Fibroblast of skin of abdomen (primary cell): Measurements from ENCODE around the gene FBP1.
A peak's percentile ranks its signal among the peaks of the same experiment; 100 is the strongest.
"Not testable (repeated sequence)": the region's sequence is repeated elsewhere in the genome, so short reads cannot be mapped to it uniquely, and the experiment has no call there.

ENCODE experiments used
- DNase-seq: peaks from one replicate; pipeline ENCODE4 v3.0.0-alpha.2; 2013

FBP1 gene

DNA sequence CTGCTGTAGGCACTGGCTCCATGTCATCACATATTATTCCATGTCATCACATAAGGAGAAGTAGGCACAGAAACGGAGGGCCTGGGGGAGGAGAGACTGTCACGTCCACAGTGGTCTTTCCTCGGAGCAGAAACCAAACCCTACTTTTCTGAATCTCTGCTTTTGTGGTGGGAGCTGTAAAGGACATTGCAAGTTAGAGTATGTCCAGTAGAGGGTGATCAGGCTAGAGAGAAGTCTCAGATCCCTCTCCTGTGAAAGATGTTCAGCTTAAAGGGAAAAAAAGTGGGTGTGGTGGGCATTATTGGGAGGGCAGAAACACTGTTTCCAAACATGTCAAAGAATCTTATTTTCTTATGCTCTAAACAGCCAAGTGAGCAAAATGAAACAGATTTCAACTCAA, 26.3 kb downstream of the FBP1 start:
- no peak for DNase-seq

DNA sequence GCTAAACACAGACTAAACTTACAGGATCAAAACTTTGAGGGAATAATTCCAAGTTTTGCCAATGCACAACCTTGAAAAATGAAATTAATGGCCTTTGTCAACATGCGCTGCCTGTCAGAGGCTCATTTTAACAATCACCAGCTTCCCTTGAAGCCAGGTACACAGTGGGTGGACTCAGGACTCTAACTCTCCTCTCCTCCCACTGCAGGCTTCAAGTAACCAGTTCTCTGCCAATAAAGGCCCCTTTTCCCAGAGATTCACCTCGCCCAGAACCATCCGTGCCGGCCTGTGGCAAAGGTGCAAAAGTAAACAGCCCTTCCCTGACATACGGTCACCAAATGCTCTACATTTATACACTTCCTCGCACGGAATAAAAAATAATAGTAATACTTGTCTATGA, 27.2 kb downstream of the FBP1 start:
- DNase-seq = no peak

DNA sequence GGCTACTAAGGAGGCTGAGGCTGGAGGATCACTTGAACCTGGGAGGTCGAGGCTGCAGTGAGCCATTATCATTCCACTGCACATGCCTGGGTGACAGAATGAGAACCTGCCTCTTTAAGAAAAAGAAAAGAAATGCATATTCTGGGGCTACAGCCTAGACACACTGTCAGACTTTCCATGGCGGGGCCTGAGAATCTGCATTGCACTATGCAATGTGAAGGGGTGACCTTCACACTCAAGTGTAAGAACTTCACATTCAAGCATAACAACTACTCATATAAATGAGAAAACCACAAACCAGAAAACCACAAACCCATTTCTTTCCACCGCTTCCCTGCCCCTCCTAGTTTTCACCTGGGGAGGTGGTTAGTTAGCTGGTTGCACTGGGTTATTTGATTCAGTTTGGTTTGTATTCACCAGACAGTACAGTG, 27.7 kb downstream of the FBP1 start:
- DNase-seq = no peak

DNA sequence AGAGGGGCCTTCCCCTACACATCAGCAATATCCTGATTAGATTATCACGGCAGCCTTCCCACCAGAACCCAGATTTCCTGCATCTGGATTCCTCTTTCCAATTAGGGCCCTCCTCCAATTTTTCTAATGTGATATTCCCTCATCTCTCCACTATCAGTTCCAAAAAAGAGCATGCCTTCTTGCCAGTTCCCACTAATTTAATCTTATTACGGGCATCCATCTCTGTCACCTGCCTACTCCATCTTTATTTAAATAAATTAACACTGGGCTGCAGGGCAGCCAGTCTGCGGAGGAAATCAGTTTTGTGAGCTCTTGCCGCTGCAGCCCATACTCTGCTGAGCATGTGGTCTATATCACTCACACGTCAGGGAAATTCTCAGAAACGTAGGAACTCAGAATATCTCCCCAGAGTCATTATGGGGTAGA, 29.1 kb downstream of the FBP1 start:
- DNase-seq = no peak

DNA sequence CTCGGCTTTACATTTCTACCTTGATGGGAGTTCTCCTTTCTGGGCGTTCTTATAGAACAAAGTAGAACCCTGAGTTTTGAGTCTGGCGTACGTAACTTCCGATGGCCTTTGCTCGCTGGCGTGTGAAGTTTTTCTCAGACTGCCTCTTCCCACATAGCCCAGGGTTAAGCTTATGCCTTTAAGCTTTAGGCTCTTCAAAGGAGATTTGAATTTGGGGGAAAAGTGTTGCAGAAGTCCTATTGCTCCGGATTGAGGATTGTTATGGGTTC, 32.0 kb downstream of the FBP1 start:
- DNase-seq = no peak

DNA sequence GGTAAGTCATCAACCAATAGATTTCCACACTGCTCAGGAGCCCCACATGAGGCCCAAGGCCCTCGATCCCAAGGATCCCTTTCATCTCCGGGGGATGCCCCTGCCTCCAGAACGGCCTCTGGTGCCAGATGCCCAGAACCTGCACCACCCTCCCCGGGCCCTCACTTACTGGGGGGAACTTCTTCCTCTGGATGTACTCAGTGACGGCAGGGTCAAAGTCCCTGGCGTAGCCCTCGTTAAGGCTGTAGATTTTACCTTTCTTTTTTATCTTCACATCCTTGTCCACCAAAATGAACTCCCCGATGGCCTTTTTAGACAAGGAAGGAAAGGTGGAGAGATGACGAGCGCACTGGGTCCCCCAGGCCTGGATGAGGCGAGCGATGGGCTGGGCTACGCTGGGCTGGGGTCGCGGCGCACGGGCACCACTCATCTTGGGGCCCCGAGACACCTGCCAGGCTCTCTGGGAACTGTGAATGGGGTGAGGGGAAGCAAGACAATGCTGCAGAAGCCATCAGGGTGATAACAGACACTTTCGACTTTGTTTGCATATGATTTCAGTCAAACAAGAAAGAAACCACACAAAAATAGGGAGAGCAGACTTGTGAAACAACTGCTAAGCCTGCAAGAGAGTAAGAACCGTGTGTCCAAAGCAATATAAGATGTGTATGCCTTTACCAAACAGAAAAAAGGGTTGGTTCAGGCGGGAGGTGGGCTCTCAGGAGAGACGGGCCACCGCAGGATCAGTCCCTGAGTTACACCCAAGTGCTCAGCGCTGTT, 32.5 kb downstream of the FBP1 start:
- no peak for DNase-seq

DNA sequence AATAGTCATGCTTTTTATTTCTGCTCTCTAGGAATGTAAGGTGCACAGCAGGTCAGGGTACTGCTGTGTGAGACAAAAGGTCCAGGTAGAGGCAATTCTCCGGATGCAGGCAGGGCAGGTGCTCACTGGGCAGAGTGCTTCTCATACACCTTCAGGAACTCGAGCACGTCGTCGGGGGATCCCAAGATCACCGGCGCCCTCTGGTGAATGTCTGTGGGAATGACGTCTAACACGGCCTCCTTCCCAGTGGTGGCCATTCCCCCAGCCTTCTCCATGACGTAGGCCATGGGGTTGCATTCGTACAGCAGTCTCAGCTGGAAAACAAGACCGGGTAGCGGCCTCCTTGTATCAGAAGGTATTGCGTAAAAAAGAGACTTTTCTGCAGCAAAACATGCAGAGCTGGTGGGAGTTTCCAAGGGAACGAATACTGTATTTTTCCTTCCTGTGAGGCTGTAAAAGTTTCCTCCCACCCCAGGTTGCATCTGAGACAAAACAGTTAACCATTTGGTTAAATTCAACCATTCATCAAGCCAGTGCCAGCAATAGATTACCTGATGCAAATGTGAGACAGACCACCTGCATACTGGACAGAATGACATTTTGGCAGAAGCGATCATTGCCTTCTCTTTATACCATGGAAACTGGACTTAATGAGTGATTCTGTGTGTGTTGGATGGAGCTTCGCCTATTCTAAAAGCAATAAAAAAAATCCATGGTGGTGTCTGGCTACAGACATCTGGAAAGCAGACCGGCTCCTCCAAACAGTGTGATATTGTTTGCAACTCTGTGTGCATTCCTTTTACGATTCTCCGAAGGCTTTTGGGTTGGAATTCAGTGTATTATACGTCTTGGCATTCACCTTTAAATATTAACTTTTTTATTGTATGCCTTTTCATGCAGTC, 35.8 kb downstream of the FBP1 start:
- DNase-seq = peak; percentile 49

DNA sequence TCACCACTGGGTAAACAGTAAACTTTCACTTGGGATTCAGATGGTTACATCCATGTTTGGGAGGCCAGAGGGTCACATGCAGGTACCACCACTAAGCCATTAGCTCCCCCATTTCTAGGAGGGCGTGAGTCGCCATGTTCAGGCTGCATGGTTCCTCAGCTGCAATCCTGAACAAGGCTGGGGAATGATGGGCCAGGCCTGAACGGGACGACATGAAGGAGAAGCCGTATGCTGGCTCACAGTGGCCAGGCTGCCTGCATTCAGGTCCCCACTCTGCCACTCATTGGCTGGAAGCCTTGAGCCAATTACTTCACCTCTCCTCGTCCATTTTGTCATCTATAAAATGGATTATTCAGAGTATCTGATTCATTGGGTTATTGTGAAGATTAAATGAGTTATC, 36.7 kb downstream of the FBP1 start:
- DNase-seq = no peak

DNA sequence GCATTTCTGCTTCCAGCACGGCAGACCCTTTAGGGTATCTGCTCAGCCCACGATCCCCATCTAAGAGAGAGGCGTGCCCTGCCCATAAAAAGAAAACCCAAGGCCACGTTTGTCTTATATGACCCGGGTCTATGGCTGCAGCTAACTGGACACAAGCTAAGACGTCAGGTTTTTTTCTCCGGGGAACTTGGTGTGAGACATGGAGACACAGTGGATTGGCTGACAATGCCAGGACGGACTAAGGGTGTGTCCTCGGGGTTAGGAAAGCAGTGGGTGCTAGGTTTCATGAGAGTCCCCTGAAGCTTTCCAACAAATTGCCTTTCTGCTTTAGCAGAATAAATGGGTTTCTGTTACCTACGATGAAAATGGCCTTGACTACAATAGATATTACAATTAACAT, 38.6 kb downstream of the FBP1 start:
- no peak for DNase-seq

DNA sequence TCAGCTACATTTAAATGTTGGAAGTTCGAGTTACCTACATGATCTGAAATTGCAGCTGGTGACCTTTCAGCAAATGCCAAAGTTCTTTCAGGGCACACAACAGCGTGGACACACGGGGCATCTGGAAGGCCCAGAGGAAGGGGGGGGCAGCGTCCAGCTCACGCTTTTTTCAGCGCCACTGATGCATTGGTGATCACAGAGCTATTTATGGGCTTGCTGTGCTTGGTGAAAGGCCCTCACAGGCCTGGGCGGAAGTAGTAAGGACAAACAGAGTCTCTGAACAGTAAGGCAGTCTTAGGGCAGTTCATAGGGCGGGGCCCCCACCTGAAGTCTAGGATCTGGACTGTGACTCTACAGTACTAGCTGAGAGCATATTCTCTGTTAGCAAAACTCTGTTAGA, 39.1 kb downstream of the FBP1 start:
- no peak for DNase-seq

DNA sequence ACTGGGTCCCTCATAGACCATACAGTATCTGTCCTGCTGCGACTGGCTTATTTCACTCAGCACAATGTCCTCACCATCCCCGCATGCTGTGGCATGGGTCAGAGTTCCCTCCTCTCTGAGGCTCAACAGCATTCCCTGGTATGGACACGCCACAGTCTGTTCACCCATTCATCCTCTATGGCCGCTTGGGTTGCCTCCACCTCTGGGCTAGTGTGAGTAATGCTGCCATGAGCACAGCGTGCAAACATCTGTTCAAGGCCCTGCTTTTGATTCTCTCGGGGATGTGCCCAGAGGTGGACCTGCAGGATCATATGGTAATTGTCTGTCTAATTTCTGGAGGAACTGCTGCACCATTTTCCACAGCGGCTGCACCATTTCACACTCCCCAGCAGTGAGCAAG, 40.2 kb downstream of the FBP1 start:
- DNase-seq = no peak

DNA sequence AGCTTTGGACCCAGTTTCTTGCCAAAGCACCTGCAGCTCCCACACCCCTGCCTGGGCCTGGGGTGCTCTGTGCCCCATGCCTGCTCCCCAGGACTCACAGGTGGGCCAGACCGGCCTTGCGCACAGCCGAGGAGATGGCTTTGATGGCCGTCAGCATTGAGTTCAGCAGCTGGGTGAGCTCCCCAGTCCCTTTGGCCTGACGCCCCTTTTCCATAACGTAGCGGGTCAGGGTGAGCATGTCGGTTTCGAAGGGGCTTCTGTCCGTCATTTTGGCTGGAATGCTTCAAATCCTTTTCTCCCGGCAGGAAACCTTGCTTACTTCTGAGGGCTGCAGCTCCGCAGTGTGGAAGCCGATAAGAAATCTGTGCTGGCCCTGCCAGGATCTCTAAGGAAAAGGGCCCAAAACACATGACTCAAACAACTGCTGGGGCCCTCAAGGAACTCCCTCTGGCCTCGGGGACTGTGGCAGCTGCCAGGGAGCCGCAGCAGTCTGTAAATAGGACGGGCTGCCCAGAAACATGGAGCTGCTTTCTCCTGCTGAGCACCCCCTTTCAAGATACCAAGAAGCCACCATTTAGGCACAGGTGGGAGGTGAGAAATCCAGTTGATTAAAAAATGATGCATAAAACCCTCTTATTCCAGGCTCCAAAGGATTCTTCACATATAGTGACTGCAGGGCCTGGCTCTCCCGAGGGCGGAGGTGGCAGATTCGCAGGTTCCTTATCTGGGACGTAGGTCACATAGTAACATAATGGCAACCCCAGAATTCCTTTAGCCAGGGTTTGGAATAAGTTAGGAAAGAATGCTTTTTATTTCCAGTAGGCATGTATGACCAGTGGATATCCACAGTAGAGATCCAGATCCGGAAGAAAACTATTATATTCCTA, 45.6 kb downstream of the FBP1 start, which contains the start of gene FBP2:
Gene FBP2 (minus strand): TSS at position 366 of the 887 bp plus-strand sequence. CDS start 98 bp downstream, at position 268.
- DNase-seq = no peak

DNA sequence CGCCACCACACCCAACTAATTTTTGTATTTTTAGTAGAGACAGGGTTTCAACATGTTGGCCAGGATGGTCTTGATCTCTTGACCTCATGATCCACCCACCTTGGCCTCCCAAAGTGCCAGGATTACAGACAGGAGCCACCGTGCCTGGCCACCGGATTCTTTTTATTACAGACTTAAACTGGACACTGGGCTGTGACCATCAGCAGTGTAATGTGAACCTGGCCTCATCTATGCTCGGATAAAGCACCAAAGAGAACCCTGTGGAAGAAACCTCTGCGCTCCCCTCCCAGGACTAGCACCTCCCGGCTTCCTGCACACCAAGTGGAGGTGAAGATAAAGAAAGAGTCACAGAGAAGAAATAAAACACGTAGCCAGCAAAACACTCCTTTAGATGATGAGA, 46.6 kb downstream of the FBP1 start:
- not testable (repeated sequence) for DNase-seq

DNA sequence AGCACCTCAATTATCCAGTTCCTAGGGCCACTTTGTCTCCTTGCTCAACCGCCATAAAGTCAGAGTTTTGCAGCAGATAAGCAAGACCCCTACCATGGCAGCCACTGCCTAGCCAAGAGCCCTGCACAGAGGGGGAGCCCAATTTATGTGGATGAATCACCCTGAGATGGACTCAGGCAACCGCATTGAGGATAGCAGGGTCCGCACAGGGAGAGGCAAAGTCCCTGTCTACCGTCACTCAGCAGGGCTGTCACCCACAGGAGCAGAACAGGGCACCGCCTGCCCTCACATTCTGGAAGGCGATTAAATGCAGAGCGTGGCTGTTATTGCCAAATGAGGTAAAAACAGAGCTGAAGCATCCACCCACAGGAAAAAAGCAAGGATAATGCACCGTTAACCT, 47.4 kb downstream of the FBP1 start:
- no peak for DNase-seq

DNA sequence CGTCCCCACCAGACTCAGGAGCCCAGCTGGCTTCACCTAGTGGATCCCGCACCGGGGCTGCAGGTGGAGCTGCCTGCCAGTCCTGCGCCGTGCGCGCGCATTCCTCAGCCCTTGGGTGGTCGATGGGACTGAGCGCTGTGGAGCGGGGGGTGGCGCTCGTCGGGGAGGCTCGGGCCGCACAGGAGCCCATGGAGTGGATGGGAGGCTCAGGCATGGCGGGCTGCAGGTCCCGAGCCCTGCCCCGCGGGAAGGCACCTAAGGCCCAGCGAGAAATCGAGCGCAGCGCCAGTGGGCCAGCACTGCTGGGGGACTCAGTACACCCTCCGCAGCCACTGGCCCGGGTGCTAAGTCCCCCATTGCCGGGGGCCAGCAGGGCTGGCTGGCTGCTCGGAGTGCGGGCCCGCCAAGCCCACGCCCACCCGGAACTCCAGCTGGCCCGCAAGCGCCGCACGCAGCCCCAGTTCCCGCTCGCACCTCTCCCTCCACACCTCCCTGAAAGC, 48.2 kb downstream of the FBP1 start:
- DNase-seq = not testable (repeated sequence)

DNA sequence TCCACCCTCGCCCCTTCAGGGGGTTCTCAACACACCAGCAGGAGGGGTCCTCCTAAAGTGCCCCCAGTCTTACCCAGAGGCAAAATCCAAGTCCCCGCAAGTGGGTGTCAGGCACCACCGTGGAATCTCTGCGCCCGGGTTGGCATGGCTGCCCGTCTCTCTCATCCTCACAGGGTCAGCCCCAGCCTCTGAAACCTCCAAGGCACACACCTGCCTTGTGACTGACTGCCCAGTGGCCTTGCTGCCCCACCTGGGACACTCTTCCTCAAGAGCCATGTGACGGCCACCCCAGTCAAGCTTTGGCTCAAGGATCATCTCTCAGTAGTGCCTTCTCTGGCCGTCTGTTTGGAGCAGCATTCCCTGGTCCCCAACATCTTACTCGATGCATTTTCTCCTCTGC, 50.6 kb downstream of the FBP1 start:
- no peak for DNase-seq

DNA sequence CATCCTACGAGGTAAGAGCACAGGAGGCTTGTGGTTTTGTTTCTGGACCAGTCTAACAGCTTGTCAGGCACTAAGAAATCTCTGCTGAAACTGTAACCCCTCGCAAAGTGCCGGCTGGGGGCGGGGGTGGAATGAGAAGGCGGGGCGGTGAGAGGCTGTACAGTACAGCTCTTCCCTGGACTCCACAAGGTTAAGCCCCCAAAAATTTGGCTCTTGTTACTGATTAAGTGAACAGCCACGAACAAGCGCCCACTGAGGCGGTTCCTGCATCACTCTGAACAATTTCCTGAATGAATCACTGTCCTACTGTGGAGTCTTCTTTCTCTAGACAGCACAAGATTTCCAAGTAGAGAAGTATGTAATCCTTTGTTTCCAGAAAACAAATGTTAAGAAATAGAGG, 52.5 kb downstream of the FBP1 start:
- DNase-seq = peak; percentile 48

DNA sequence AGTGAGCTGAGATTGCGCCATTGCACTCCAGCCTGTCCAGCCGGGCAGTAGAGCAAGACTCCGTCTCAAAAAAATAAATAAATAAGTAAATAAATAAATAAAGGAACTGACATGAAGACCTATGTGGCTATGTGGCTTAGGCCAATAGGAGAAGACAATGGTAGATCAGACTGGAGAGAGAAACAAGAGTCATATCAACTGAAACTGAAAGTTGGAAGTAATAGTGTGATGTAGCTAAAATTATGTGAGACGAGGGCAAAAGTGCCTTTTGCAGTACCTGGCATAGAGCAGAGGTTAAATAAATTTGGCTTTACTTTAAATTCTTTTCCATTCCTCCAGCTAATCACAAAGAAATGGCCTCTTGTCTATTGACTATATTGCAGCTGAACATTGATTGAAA, 53.0 kb downstream of the FBP1 start:
- no peak for DNase-seq

DNA sequence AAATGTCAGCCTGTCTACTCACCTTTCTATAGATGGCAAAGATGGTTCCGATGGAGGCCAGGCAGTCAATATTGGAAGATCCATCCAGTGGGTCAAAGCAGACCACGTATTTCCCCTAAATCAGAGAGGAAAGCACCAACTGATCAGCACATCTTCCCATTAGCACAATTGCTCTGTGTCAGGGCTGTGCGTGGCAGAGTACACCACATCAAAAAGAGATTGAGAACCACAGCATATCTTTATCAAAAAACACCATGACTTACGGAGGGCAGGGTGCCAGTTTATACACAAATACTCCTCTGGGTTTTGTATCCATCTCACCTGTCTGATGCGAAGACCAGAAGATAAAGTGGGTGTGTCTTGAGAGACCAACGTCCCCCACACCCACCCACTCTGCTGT, 54.8 kb downstream of the FBP1 start:
- DNase-seq = no peak

DNA sequence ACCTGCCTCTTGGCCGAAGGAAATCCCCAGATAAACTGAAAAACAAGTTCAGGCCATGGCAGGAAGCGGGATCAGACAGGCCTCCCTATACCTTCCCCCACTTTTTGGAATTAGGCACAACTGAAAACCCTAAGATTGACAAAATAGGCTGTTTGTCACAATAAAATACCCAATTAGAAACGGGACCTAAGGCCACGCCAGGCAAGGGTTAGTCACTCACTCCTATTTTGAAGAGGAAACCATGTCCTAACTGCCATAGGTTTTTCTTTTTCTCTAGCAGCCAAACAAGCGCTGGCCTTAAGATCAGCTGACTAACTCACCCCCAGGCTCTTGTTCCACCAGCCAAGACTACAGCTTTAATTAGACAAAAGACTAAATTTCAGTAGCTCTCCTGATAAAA, 57.6 kb downstream of the FBP1 start:
- no peak for DNase-seq

DNA sequence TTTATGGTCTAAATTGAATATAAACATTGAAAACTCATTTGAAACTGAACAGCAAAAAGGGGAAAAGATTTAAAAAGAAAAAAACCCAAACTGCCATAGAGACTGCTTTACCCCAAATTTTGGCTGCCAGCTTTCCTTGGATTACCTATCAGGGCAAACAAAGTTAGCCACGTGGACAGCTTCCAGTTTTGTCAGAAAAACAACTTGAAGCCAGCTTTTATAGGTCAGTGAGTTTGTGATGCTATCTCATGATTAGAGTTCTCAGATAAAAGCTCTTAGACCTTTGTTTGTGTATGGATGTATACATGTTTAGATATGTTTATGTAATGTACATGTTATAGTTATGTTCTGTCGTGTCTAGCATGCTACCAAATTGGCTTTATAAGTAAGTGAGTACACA, 61.7 kb downstream of the FBP1 start:
- DNase-seq = no peak

DNA sequence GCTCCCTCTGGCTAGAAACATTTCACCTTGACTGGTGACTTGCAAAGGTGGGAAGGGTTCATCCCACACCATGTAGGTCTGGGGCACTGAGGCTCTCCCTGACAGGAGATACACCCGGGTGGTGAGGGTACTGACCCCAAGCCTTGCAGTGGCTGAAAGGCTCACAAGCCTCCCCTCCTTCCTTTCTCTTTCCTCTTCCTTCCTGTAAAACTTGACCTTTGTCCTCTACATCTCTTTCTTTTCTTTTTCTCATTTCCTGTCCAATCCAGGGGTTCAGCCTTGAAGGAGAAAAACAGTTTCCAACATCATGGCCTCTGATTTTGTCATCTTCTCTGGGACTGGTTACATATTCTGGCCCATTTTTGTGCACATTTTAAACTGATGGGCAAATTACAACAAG, 62.3 kb downstream of the FBP1 start:
- DNase-seq = no peak

DNA sequence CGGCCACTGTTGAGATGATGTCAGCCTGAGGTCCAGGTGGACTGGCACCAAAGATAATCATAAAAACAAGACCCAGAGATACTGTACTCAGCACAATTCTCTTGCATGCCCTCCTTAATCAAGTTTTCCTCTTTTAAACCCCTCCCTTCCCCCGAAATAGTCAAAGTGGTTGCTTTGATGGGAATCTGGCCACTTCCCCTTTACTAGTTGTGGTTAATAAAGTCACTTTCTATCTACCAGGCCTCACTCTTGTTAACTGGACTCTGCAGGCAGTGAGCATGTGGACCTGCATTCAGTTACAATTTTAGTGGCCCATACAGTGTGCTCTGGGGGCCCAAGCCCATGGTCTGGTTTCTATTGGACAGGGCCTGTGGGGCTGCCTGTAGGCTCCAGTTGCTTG, 63.2 kb downstream of the FBP1 start:
- DNase-seq = no peak
